NCI-H774 (cell line): ENCODE results near the gene CCDC194.
A peak's percentile ranks its signal among the peaks of the same experiment; 100 is the strongest.
"Not testable (repeated sequence)": the region's sequence is repeated elsewhere in the genome, so short reads cannot be mapped to it uniquely, and the experiment has no call there.

Experiments
- DNase-seq: peaks from one replicate; lab custom pipeline; 2025; lab: John Stamatoyannopoulos, UW

CCDC194 gene

DNA sequence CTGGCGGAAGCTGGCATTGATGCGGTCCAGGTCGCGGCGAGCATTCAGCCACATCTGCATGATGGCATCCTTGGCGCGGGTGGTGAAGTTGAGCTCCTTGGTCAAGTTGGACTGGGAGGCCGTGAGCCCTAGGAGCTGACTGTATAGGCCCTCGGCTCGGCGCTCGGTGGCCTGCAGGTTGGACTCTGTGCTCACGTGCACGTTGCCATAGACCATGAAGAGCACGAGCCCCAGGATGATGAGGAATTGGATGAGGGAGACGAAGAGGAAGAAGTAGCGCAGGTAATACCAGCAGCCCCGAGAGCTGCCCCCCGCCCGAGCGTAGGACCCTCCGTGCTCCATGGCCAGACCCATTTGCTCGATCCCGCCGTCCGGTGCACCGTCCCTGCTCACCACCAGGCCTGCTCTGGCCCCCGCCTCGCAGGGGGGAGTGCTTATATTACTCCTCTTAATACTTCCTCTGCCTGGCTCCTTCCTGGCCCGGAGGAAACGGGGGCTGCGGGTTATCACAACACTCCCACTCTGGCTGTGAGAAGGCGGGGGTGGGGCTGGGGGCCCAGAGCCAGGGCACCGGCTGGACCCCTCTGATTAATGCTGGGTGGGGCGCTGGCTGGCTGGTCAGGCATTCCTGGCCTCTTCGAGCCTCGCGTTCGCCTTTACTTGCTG, 16.9 kb downstream of the CCDC194 start, which contains the start of gene PLVAP:
Gene PLVAP, minus strand, starts transcription at position 408 of the 666 bp plus-strand sequence. Its CDS starts 54 bp downstream, at position 354.
- no peak for DNase-seq

- DNase-seq, result no peak
Measured at GRCh38 chr19:17370026-17370587, 23.9 kb downstream of the CCDC194 start.

DNA sequence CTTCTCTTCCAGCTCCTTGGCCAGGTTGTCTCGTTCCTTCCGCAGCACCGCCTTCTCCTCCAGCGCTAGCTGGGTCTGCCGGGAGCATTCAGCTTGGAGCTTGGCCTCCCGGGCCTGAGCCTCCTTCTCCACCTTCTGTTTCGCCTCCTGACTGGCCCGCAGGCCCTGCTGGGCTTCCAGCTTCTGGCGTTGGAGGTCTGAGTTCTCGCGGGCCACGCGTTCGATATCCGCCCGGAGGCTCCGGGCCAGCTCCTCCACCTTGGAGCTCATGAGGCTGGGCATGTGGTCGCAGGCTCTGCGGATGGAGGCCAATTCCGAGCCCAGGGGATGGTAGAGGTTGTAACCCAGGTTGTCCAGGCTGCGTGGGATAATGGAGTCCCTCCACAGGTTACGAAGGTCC, 28.6 kb downstream of the CCDC194 start:
- no peak for DNase-seq

GRCh38 chr19:17363852-17364605, 30.0 kb downstream of the CCDC194 start:
- DNase-seq, result not testable (repeated sequence)

DNA sequence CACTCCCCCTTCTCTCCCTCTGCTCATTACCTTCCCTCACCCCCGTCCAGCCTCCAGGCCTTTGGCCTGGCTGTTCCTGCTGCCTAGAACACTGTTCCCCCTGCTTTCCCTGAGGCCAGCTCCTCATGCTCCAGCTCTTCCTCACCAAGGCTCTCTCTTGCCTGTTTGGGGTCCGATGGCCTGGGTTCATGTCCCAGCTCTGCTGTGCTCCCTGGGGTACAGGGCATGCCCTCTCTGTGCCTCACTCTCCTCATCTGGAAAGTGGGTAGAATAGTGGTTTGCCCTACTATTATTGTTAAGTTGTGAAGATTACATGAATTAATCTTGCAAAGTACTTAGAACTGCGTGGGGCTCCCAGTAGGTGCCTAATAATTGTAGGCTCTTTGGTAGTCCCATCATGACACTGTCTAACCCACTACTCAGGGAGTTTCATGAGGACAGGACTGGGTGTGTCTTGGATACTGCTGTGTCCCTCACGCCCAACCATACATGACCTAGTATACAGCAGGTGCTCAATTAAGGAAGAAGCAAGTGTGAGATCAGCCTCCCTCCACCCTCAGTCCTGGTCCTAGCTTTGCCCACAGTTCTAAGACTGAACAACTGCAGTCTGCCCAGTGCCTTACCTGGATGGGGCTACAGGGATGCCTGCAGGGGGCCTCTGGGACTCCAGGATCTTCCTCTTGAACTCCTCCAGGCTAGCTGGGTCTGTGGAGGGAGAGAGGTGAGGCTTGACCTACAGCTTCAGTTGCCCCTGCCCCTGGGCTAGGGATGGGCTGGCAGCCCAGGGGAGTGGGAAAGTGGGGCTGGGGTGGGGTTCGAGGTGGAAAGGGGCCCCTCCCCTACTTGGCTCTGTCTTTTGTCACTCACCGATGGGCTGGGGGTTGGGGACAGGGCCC, 33.8 kb downstream of the CCDC194 start:
- DNase-seq, result no peak

DNA sequence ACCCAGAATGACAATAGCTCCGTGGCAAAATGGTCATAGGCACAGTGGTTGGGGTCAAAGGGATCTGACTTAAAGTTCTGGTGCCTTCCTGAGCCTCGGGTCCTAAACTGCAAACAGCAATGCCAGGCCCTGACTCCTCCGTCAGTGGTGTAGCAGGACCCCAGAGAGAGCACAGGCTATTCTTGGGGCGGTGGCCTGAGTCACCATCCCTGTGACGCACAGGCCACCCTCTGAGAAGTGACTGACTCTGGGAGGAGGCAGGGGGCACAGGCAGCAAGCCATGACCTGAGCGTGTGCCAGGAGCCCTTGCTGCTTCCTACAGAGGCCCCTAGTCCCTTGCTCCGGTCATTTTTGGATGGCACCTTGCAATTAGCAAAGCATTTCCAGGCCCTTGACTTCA, 35.6 kb downstream of the CCDC194 start:
- no peak for DNase-seq

DNA sequence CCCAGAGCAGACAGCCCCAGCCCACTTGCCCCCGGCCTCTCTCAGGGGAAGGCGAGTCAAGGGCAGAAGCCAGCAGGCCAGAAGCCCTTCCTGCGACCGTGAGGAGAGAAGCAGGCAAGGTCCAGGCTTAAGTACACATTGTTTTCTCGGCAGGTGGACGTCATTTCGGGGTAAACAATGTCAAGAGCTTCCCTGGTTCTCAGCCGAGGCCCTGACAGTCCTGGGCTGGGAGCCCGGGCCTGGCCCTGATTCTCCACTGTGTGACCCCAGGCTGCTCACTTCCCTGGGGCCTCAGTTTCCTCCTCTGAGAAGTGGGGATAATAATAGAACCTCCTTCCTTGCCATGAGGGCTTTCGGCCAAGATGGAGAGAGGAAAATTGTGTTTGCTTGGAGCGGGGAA, 36.3 kb downstream of the CCDC194 start:
- peak; percentile 40 for DNase-seq

GRCh38 chr19:17357078-17357666, 36.8 kb downstream of the CCDC194 start:
- DNase-seq, result no peak

- no peak for DNase-seq
Measured at GRCh38 chr19:17353386-17353785, 40.6 kb downstream of the CCDC194 start.

DNA sequence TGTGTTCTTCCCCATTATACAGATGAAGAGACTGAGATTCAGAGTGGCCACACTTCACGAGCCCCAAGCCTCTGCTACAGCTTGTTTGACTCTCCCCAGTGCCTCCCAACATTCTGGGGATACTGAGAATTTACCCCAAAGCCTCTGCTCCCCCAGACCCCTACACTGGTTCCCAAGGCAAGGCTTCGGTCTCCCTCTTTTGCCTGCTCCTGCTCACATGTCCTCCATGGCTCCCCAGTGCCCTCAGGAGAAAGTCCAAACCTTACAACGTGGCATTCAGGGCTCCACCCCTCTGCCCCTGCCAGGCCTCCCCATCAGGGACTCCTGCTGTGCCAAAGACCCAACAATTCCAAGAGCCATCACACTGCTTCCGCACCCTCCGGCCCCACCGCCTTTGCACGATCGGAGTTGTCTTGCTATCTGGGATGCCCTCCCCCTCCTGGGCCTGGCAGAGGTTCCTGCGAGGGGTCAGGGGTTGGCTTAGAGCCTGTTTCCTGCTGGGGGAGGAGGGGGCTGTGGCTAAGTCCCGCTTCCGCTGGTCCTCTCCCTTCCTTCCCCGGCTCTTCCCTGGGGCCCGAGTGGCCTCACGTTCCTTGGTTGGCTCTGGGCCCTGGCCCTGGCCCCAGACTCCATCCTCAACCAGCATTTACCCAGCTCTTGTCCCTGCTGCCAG, 41.3 kb downstream of the CCDC194 start:
- no peak for DNase-seq

- DNase-seq, result no peak
Measured at GRCh38 chr19:17351815-17352435, 42.1 kb downstream of the CCDC194 start.

GRCh38 chr19:17348700-17349099, 45.3 kb downstream of the CCDC194 start:
- DNase-seq, result peak; percentile 58

- DNase-seq, result no peak
Measured at GRCh38 chr19:17347877-17348276, 46.1 kb downstream of the CCDC194 start.

GRCh38 chr19:17347361-17347760, 46.6 kb downstream of the CCDC194 start:
- no peak for DNase-seq

DNA sequence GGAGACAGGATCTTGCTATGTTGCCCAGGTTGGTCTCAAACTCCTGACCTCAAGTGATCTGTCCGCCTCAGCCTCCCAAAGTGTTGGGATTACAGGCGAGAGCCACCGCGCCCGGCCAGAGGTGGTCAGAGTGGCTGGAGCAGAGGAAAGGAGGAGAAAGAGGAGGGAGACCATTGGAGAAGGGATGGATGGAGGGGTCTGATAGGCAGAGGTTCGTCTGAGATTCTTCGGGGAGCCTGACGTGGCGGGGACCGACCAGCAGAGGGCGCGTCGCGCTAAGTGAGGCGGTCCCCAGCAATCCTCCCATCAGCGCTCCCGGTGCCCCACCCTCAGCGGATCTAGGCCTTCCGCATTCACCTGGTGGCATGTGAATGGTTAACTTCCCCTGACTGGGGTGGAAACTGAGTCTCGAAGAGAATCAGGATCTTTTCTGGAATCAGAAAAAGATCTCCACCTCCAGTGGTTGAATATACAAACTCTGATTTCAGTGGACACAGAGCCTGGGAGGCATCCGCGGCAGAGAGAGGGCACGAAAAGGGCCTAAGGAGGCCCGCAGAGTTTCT, 47.8 kb downstream of the CCDC194 start:
- DNase-seq, result peak; percentile 42

DNA sequence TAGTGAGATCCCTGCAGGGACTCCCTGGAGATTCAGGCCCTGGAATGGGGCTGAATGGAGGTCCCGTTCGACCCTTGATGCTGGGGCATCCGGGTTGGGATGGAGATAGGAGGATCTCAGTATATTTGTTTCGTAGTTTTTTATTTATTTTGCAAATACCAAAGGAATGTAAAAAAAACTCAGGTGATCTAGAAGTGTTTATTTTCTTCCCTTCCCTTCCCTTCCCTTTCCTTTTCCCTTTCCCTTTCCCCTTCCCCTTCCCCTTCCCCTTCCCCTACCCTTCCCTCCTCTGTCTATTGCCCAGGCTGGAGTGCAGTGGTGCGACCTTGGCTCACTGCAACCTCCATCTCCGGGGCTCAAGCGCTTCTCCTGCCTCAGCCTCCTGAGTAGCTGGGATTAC, 52.2 kb downstream of the CCDC194 start:
- DNase-seq, result no peak

GRCh38 chr19:17341386-17341785, 52.6 kb downstream of the CCDC194 start:
- DNase-seq, result no peak

GRCh38 chr19:17340871-17341357, 53.1 kb downstream of the CCDC194 start:
- DNase-seq, result no peak
